Nucleus accumbens (tissue), 56 donors: Measurements from ENCODE around the gene DENND2D.
A peak's percentile ranks its signal among the peaks of the same experiment; 100 is the strongest.

Experiments
- DNase-seq, 56 donors: peaks; one replicate each; lab custom pipeline; 2025; lab: John Stamatoyannopoulos, UW

DENND2D gene

DNA sequence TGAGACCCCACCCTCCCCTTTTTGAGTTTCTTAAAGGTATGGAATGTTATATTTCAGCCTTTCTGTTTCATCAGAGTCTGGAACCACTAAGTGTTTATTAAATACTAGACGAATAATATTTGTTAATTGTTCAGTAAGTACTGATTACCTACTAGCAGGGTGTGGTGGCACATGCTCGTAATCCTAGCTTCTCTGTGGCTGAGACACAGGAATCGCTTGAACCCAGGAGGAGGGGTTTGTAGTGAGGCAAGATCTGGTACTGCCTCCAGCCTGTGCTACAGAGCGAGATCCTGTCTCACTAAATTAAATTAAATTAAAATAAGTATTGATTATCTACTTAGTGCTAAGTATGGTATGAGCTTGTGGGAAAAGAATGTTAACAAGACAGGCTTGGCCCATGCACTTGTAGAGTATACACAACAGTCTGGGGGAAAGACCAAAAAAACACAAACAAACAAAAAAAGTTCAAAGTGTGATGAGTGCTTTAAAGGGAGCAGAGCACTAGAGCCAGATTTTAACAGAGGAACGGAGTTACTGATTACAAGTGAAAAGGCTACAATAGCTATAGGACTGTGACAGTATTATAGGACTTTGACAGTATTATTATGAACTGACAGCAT, 58.0 kb downstream of the DENND2D start:
- DNase-seq, result no peak

DNA sequence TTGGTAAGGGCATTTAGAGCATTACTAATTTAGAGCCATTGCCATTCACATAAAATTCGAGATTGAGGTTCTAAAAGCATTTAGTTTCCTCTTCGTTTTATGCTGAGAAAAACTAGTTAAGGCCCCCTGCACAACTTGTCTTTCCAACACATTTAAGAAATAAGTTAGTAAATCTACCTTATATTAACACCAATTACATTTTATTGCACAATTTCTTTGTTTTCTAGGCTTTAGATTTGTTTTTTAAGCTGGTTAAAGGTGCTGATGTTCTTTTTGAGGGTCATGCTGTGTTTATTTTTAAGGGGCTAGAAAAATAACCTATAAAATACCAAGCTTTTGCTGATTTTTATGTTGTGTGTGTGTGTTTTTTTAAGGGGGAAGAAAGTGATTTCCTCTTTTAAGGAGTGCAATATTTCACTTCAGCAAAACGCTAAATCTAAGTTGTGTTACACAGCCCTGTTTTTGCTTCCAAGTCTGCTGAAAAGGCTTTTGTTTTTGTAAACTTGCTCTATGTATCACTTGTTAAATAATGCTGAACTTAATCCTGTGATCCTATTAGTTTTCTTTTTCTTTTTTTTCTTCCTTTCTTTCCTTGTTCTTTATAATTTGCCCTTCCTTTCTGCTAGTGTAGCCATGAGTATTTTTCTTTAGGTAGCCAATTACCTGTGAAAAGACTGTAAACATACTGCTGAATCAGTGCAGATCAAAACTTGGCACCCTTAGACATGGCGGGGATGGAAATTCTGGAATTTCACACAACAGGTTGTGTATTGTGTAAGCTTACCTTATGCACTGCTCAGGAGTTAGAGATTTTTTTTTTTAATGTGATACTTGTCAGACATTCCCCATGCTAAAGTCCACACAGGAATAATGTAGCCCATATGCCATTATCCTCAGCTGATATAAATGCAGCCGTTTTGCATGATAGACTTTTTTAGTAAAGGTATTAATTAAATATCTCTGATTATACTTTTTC, 58.9 kb downstream of the DENND2D start:
- no peak for DNase-seq

GRCh38 chr1:111140680-111140967, 59.8 kb downstream of the DENND2D start:
- no peak for DNase-seq

DNA sequence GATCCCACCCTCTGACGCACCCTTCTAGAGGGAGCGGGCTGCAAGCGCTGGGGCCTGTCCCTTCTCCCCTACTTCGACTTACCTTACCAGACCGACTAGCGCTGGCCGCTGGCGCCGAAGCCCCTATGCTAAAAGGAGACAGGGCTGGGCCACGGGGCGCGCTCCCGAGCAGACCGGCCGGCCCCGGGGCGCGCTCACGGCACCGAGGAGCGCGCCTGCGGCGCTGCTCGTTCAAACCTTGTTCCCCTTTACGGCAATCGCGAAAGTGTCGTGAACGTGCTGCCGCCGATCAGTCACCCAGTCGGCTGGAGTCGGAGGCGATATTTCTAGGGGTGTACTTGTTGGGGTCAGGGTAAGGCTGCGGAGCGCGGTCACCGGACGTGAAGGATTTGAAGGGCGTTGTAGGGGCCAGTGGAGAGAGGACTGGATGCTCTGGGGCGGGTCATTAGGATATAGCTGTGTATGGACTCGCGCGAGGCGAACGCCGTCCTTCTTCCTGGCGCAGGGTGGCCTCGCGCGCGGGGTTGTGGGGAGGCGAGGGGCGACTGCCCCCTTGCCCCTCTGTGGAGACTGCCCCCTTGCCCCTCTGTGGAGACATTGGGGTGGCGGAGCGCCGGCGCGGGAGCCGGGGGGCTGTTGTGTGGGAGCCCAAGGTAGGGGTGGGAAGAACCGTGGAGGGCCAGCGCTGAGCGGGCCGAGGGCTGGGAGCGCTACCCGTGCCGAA, 60.3 kb downstream of the DENND2D start, which contains the start of the genes CEPT1 and DRAM2:
Gene CEPT1 (plus strand): TSS at position 268 of the 724 bp plus-strand sequence. CDS start 7,492 bp downstream, outside the sequence.
Gene DRAM2 (minus strand): TSS at position 138 of the 724 bp plus-strand sequence. CDS start 8,539 bp downstream, outside the sequence.
- peak; percentile 48 to 97 (median 86) for DNase-seq

DNA sequence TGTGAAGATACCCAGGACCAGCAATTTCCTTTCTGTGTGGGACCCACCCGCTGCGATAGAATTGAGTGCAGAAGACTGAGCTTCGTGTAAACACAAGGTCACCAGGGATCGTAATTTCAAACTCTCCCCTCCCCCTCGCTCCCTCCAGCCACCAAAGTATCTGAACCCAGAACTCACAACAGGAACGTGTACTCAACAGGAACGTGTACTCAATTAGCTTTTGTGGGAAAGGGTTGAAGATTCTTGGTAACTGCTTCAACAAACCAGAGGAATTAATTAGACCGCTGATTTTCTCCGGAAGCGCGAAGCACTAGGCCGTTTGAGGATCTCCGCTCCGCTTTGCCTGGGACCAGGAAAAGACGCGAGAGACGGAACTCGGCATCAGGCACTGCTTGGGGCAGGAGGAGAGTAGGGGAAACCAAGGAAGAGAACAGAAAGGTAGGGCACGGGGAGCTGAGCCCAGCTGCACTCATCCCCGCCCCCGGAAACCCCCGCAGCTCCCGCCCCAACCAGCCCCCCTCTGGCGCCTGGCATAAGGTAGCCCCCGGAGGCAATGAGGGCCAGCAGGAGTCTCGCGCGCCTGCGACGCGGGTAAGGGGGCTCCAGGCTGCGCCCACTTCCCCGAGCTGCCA, 61.0 kb downstream of the DENND2D start:
- peak in 37 of 56 donors; percentile 11 to 77 (median 51) for DNase-seq
